H1 (cell line): ENCODE data around the gene PLTP. TPM values are rescaled to one million over a fixed set of nuclear protein-coding genes. Genes with fewer than 3 reads are reported as not detected.

ENCODE experiments used
- CTCF ChIA-PET: fragments of 300-600 bp; sonication (Branson Sonifier 250); formaldehyde crosslinking; loops from one replicate; lab custom pipeline; 2021; ENCODE audit not compliant: partially characterized antibody; lab: Charles Lee
- POLR2A ChIA-PET: fragments of 300-600 bp; sonication (Branson Sonifier 250); formaldehyde crosslinking; loops from one replicate; lab custom pipeline; 2021; ENCODE audit warnings: inconsistent platforms; ENCODE audit not compliant: partially characterized antibody; lab: Charles Lee
- DNase-seq, 2 experiments: peaks; one replicate each; pipeline versions ENCODE4 v3.0.0 to v3.0.0-alpha.2; 2010 to 2022; ENCODE audit warnings: low spot score in 2 of 2, low read depth in 1 of 2, mixed read lengths in 1 of 2
- FAIRE-seq: peaks from 2 replicates; lab custom pipeline; 2011; peaks lifted over from hg19 to GRCh38; lab: Jason Lieb, UNC
- H2AFZ ChIP-seq: 2 replicates; pipeline ENCODE4 v1.8.1; 2012; ENCODE audit warnings: low read length, inconsistent platforms
- H2AK5ac ChIP-seq: 2 replicates; pipeline ENCODE4 v1.6.1; 2013; ENCODE audit warnings: low read depth, low read length
- H2BK120ac ChIP-seq: replicated peaks from 2 replicates; pipeline ENCODE3; 2013; ENCODE audit warnings: low read depth, low read length, inconsistent platforms
- H2BK12ac ChIP-seq: 2 replicates; pipeline ENCODE4 v1.6.1; 2013; ENCODE audit warnings: low read depth, low read length
- H2BK15ac ChIP-seq: 2 replicates; pipeline ENCODE4 v1.6.1; 2013; ENCODE audit warnings: low read length
- H2BK20ac ChIP-seq: 2 replicates; pipeline ENCODE4 v1.6.1; 2013; ENCODE audit warnings: low read length
- H2BK5ac ChIP-seq: 2 replicates; pipeline ENCODE4 v1.6.1; 2013; ENCODE audit warnings: low read depth, low read length
- H3K14ac ChIP-seq: 2 replicates; pipeline ENCODE4 v1.6.1; 2013; ENCODE audit warnings: inconsistent platforms; ENCODE audit not compliant: insufficient read length
- H3K18ac ChIP-seq: 2 replicates; pipeline ENCODE4 v1.6.1; 2013; ENCODE audit warnings: low read length; ENCODE audit errors: extremely low read depth
- H3K23ac ChIP-seq: 2 replicates; pipeline ENCODE4 v1.6.1; 2013; ENCODE audit warnings: inconsistent platforms; ENCODE audit not compliant: insufficient read length
- H3K23me2 ChIP-seq: 2 replicates; pipeline ENCODE4 v1.6.1; 2013; ENCODE audit warnings: low read depth, low read length
- H3K27ac ChIP-seq: 2 replicates; pipeline ENCODE4 v1.6.1; 2011; ENCODE audit warnings: low read depth, low read length, inconsistent platforms
- H3K27me3 ChIP-seq, 4 experiments: replicated peaks in 1 of 4; 1 replicate in 1 of 4; 2 replicates in 3 of 4; pipeline versions ENCODE4 v1.6.1 to v1.8.1; 2011 to 2013; ENCODE audit warnings: low read length in 3 of 4, mild to moderate bottlenecking in 3 of 4, inconsistent platforms in 2 of 4, mixed read lengths in 2 of 4, moderate library complexity in 1 of 4; ENCODE audit not compliant: control insufficient read depth in 3 of 4, insufficient read depth in 3 of 4; ENCODE audit errors: extremely low read depth in 1 of 4
- H3K36me3 ChIP-seq, 4 experiments: 2 replicates each; pipeline versions ENCODE4 v1.6.1 to v1.8.1; 2011 to 2013; ENCODE audit warnings: mild to moderate bottlenecking in 4 of 4, low read length in 3 of 4, moderate library complexity in 2 of 4, control low read depth in 1 of 4, inconsistent platforms in 1 of 4; ENCODE audit not compliant: insufficient read depth in 4 of 4, control insufficient read depth in 2 of 4
- H3K4ac ChIP-seq: replicated peaks from 2 replicates; pipeline ENCODE3; 2013; ENCODE audit warnings: low read length, low read depth, mixed read lengths, inconsistent platforms; ENCODE audit not compliant: insufficient read length
- H3K4me1 ChIP-seq, 4 experiments: replicated peaks in 1 of 4; 1 replicate in 1 of 4; 2 replicates in 3 of 4; pipeline versions ENCODE4 v1.6.1 to v1.8.1; 2011 to 2013; ENCODE audit warnings: low read length in 3 of 4, inconsistent platforms in 2 of 4, mixed read lengths in 1 of 4; ENCODE audit not compliant: insufficient read depth in 4 of 4, control insufficient read depth in 3 of 4
- H3K4me2 ChIP-seq, 2 experiments: 2 replicates each; pipeline versions ENCODE4 v1.6.1 to v1.8.1; 2011 to 2013; ENCODE audit warnings: low read depth in 2 of 2, low read length in 2 of 2, control low read depth in 1 of 2, inconsistent platforms in 1 of 2, mild to moderate bottlenecking in 1 of 2; ENCODE audit not compliant: insufficient read depth in 1 of 2
- H3K4me3 ChIP-seq, 4 experiments: fragments of 200-600, 300-600 bp in 1 of 4; sonication (generic), shearing (Covaris generic), sonication (Bioruptor Twin) in 1 of 4; 2 replicates each; pipeline versions ENCODE4 v1.5.1 to v1.8.1; 2011 to 2016; ENCODE audit warnings: low read length in 4 of 4, low read depth in 3 of 4, control low read depth in 2 of 4, inconsistent platforms in 2 of 4, mild to moderate bottlenecking in 2 of 4, mixed read lengths in 1 of 4, moderate library complexity in 1 of 4; ENCODE audit not compliant: insufficient read depth in 2 of 4; ENCODE audit errors: extremely low read depth in 1 of 4
- H3K56ac ChIP-seq: replicated peaks from 2 replicates; pipeline ENCODE3; 2013; ENCODE audit warnings: low read depth, mild to moderate bottlenecking, mixed read lengths, low read length, inconsistent platforms; ENCODE audit not compliant: insufficient read length
- H3K79me1 ChIP-seq: 2 replicates; pipeline ENCODE4 v1.6.1; 2013; ENCODE audit warnings: low read depth, low read length, control low read depth
- H3K79me2 ChIP-seq, 2 experiments: 2 replicates each; pipeline versions ENCODE4 v1.6.1 to v1.8.1; 2012 to 2013; ENCODE audit warnings: low read length in 2 of 2, mild to moderate bottlenecking in 2 of 2, inconsistent platforms in 1 of 2; ENCODE audit not compliant: insufficient read depth in 2 of 2, control insufficient read depth in 1 of 2
- H3K9ac ChIP-seq, 4 experiments: replicated peaks in 1 of 4; 1 replicate in 1 of 4; 2 replicates in 3 of 4; pipeline versions ENCODE4 v1.6.1 to v1.8.1; 2011 to 2013; ENCODE audit warnings: low read depth in 3 of 4, low read length in 3 of 4, control low read depth in 2 of 4, mild to moderate bottlenecking in 2 of 4, moderate library complexity in 2 of 4, inconsistent platforms in 1 of 4; ENCODE audit errors: extremely low read depth in 1 of 4
- H3K9me3 ChIP-seq, 2 experiments: 2 replicates each; pipeline versions ENCODE4 v1.6.1 to v1.8.1; 2012 to 2013; ENCODE audit warnings: mild to moderate bottlenecking in 2 of 2, moderate library complexity in 2 of 2, control low read depth in 1 of 2, inconsistent platforms in 1 of 2, low read depth in 1 of 2, low read length in 1 of 2, mixed read lengths in 1 of 2; ENCODE audit not compliant: insufficient read depth in 2 of 2
- H4K20me1 ChIP-seq, 2 experiments: replicated peaks in 1 of 2; 2 replicates each; pipeline versions ENCODE3 to v1.8.1; 2011 to 2013; ENCODE audit warnings: inconsistent platforms in 2 of 2, low read length in 2 of 2, mild to moderate bottlenecking in 1 of 2; ENCODE audit not compliant: insufficient read depth in 2 of 2, control insufficient read depth in 1 of 2
- H4K5ac ChIP-seq: 2 replicates; pipeline ENCODE4 v1.6.1; 2013; ENCODE audit warnings: low read length, low read depth, mixed read lengths, inconsistent platforms; ENCODE audit not compliant: insufficient read length
- H4K8ac ChIP-seq: 2 replicates; pipeline ENCODE4 v1.8.0; 2013; ENCODE audit warnings: mild to moderate bottlenecking, moderate library complexity, low read length, inconsistent platforms; ENCODE audit not compliant: insufficient read depth; ENCODE audit errors: extremely low read depth
- H4K91ac ChIP-seq: replicated peaks from 2 replicates; pipeline ENCODE3; 2013; ENCODE audit warnings: low read length, mixed read lengths, inconsistent platforms; ENCODE audit not compliant: insufficient read length
- CTBP2 ChIP-seq: IDR thresholded peaks from 2 replicates; pipeline ENCODE4 v1.7.0; 2011; ENCODE audit warnings: borderline replicate concordance, mild to moderate bottlenecking, moderate library complexity, mixed read lengths, low read length; ENCODE audit not compliant: insufficient read depth, insufficient read length
- KDM4A ChIP-seq: IDR thresholded peaks from one replicate; pipeline ENCODE4 v1.7.1; 2012; ENCODE audit warnings: low read depth, mild to moderate bottlenecking, moderate library complexity, low read length, inconsistent platforms; ENCODE audit not compliant: severe bottlenecking
- MAFK ChIP-seq: IDR thresholded peaks from 2 replicates; pipeline ENCODE4 v1.6.1; 2012; ENCODE audit warnings: low read depth, mild to moderate bottlenecking, improper control_type of control experiment, low read length
- POLR2A ChIP-seq, 2 experiments: IDR thresholded peaks; 1 replicate in 1 of 2; 2 replicates in 1 of 2; pipeline ENCODE4 v1.6.1; 2011; ENCODE audit warnings: low read depth in 2 of 2, low read length in 2 of 2, mild to moderate bottlenecking in 2 of 2; ENCODE audit errors: control extremely low read depth in 1 of 2
- POLR2AphosphoS5 ChIP-seq: IDR thresholded peaks from 2 replicates; pipeline ENCODE4 v1.6.1; 2011; ENCODE audit warnings: low read depth, low read length
- SUZ12 ChIP-seq: fragments of 200-600 bp; sonication (generic); IDR thresholded peaks from 2 replicates; pipeline ENCODE4 v1.6.1; 2012; ENCODE audit warnings: mild to moderate bottlenecking, inconsistent platforms, low read length, moderate library complexity, mixed read lengths
- WGBS, 2 experiments: shearing (Covaris generic) in 1 of 2; methylation state at CpG; one replicate each; pipeline versions ENCODE4 v1.1.6 to v1.1.7; 2013 to 2015; ENCODE audit warnings: low lambda C conversion rate in 2 of 2, mixed read lengths in 2 of 2, inconsistent platforms in 1 of 2, low coverage in 1 of 2, missing lambda C conversion rate in 1 of 2; ENCODE audit not compliant: insufficient replicate concordance in 2 of 2, insufficient coverage in 1 of 2, insufficient read length in 1 of 2; ENCODE audit errors: extremely low coverage in 1 of 2, missing lambda C conversion rate in 1 of 2; 5-methylcytosine and 5-hydroxymethylcytosine counted together
- polyA plus RNA-seq, 7 experiments: library from polyadenylated mRNA; depleted of rRNA in 3 of 7; stranded (reverse) in 5 of 7; unstranded in 2 of 7; fragments of >200 nt in 5 of 7; fragments of 200-250 nt in 2 of 7; gene quantifications; 1 replicate in 5 of 7; 2 replicates in 1 of 7; 4 replicates in 1 of 7; pipeline versions ENCODE4 v1.2.1 to v1.2.3, GENCODE V29; 2011 to 2013; ENCODE audit warnings: missing spikeins in 2 of 7, mixed read lengths in 2 of 7
- total RNA-seq: library from RNA; stranded (reverse); fragmentation: NEBNext Ultra II Directional; extraction: Animal tissue kit (Norgen Biotek cat#: 25700); gene quantifications from 2 replicates; pipeline ENCODE4 v1.2.1, GENCODE V29; 2021

PLTP gene
- total and polyA plus RNA-seq, 2 of the 8 experiments (the other 6 are each of a cell fraction or from before 2014, with no cell fraction given), result 120 to 194 TPM

- Histone ChIP-seq H3K4me1 (peaks cover 0 to 10% (median 6%) of the 10 kb centered on the region in 4 experiments; a peak in 6 of 7 replicates), H2BK20ac (no peak overlapping the region), H4K8ac (no peak overlapping the region), H3K27ac (no peak overlapping the region), H3K4me2 (no peak overlapping the region), H3K79me2 (peaks cover 0 to 6% of the 10 kb centered on the region in 2 experiments; a peak in 1 of 4 replicates), H3K27me3 (no peaks in the 10 kb centered on the region), H3K79me1 (peaks cover 1% of the 10 kb centered on the region; the same call in 1 of the 2 replicates), H2BK15ac (no peak overlapping the region), H4K5ac (no peak overlapping the region), H3K9me3 (no peaks in the 10 kb centered on the region), H3K56ac (no peak overlapping the region), H3K18ac (no peak overlapping the region), H3K23me2 (peaks cover 15% of the 10 kb centered on the region; the same call in 1 of the 2 replicates), H2BK120ac (no peak overlapping the region), H3K4me3 (no peak overlapping the region), H2BK12ac (no peak overlapping the region), H4K91ac (no peak overlapping the region), H4K20me1 (peaks cover 0 to 13% of the 10 kb centered on the region in 2 experiments), H3K14ac (no peak overlapping the region), H3K23ac (no peak overlapping the region), H2AFZ (no peak overlapping the region), H3K36me3 (peaks cover 8 to 24% (median 19%) of the 10 kb centered on the region in 4 experiments), H3K9ac (no peak overlapping the region), H2BK5ac (no peak overlapping the region), H2AK5ac (no peak overlapping the region), H3K4ac (no peak overlapping the region)
- FAIRE-seq, result no peak
- DNase-seq, result no peak
- TF ChIP-seq SUZ12 (no peak), MAFK (no peak), CTBP2 (no peak), POLR2AphosphoS5 (peak; percentile 60; the same call in 1 of the 2 replicates), KDM4A (no peak), POLR2A (IDR thresholded peaks at IDR 0.05; ENCODE audit: control extremely low read depth in 1 of 2, low read depth in 2 of 2, low read length in 2 of 2) (peak in 1 of 2 experiments; percentile 54; a peak in 1 of 3 replicates)
- WGBS, 2 experiments, result 80% methylated on average over 4 of the region's 4 CpGs; no CpG with 5 or more reads in 1 of the 2 experiments
- CTCF ChIA-PET, result interaction anchor here (0.7 to 6.3 kb wide), 6 partner anchors 8 to 76 kb away, joined by 3 to 40 read pairs (median 12); no protein-coding TSS in a partner anchor
- POLR2A ChIA-PET, result interaction anchor here (0.9 to 11.2 kb wide), 8 partner anchors 7 to 60 kb away, joined by 3 to 172 read pairs (median 40); partner anchors contain the start of genes PCIF1, PLTP and ZSWIM1
These were observed 18.1 kb downstream of the PLTP start for GRCh38 chr20:45893831-45894230.
